Activated naive CD8-positive, alpha-beta T cell treated with anti-CD3 and anti-CD28 coated beads, Interleukin-2, amount 50 U/mL, for 24 hours (primary cell): ENCODE data around the gene TMEM125.

Experiments used
- ATAC-seq: fragments of 150-1000 bp; cut with Tn5 transposase; one replicate; pipeline ENCODE4 v1.10.0; 2021
- DNase-seq: peaks from one replicate; pipeline ENCODE4 v3.0.0; 2021
- H3K27ac Mint-ChIP-seq: one replicate; pipeline ENCODE4 v1.8.0; 2021; ENCODE audit warnings: mild to moderate bottlenecking, mixed read lengths
- H3K27me3 Mint-ChIP-seq: one replicate; pipeline ENCODE4 v1.8.0; 2021; ENCODE audit warnings: mixed read lengths
- H3K36me3 Mint-ChIP-seq: one replicate; pipeline ENCODE4 v1.8.0; 2021; ENCODE audit warnings: low read depth, mixed read lengths
- H3K4me1 Mint-ChIP-seq: one replicate; pipeline ENCODE4 v1.8.0; 2021; ENCODE audit warnings: mixed read lengths
- H3K4me3 Mint-ChIP-seq: one replicate; pipeline ENCODE4 v1.8.0; 2021; ENCODE audit warnings: mild to moderate bottlenecking, moderate library complexity, mixed read lengths
- H3K9me3 Mint-ChIP-seq: one replicate; pipeline ENCODE4 v1.8.0; 2021; ENCODE audit warnings: mixed read lengths

The TMEM125 gene

DNA sequence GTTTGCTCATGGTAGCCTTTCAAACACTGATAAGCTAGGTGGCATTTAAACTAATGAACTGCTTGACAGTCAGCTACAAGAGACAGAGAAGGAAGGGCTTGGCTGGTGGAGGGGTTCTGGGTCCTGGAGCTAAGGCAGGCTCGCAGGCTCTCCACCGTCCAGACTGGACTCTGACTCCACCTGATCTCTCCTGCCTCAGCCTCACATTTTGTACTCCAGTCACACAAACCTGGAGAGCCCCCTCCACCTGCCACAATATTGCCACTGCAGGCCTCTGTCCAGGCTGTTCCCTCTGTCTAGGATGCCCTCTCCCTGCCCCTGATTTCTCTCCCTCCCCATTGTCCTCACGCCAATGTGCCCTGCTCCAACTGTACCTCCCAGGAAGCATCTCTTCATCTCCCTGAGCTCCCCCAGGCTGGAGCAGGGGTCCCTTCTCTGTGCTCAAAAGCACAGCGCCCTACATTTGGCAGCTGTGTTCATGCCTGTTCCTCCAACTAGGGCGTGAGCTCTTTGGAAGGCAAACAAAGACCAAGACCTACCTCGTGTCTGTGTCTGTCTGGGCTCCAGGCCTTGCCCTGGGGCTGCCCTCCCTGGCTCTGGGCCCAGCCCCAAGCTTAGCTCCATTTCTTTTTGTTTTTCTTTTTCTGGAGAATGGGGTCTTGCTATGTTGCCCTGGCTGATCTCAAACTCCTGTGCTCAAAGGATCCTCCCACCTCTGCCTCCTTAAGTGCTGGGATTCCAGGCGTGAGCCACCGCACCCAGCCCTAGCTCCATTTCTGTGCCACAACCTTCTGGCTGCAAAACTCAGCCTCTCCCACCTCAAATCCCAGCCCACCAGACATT lies 33.9 kb downstream of the TMEM125 start:
- no peak overlapping the region for H3K4me3 Mint-ChIP-seq
- no peak overlapping the region for H3K27ac Mint-ChIP-seq
- H3K9me3 Mint-ChIP-seq: no peaks in the 10 kb centered on the region
- H3K27me3 Mint-ChIP-seq: peaks cover 3% of the 10 kb centered on the region
- DNase-seq (no peak), ATAC-seq (no peak)
- no peaks in the 10 kb centered on the region for H3K4me1 Mint-ChIP-seq
- H3K36me3 Mint-ChIP-seq: no peaks in the 10 kb centered on the region

DNA sequence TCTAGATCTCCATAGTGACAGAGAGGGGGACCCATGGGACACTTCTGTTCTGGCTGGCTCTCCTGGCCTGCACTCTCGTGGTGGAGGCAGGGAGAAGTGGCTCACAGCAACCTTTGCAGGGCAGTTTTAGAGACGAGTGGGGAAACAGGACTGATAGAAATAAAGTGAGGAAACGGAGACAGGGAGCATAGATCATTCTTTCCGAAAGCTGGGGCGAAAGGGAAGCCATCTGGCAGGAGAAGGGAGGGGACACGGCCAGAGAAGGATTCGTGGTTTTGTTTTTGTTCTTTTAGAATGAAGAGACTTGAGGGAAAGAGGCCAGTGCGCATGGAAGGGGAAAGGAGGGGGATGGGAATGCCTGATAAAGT lies 34.5 kb downstream of the TMEM125 start:
- no peak overlapping the region for H3K27ac Mint-ChIP-seq
- no peaks in the 10 kb centered on the region for H3K4me1 Mint-ChIP-seq
- H3K4me3 Mint-ChIP-seq: no peak overlapping the region
- peaks cover 3% of the 10 kb centered on the region for H3K27me3 Mint-ChIP-seq
- DNase-seq: no peak
- no peaks in the 10 kb centered on the region for H3K36me3 Mint-ChIP-seq
- H3K9me3 Mint-ChIP-seq: no peaks in the 10 kb centered on the region
- ATAC-seq: no peak

DNA sequence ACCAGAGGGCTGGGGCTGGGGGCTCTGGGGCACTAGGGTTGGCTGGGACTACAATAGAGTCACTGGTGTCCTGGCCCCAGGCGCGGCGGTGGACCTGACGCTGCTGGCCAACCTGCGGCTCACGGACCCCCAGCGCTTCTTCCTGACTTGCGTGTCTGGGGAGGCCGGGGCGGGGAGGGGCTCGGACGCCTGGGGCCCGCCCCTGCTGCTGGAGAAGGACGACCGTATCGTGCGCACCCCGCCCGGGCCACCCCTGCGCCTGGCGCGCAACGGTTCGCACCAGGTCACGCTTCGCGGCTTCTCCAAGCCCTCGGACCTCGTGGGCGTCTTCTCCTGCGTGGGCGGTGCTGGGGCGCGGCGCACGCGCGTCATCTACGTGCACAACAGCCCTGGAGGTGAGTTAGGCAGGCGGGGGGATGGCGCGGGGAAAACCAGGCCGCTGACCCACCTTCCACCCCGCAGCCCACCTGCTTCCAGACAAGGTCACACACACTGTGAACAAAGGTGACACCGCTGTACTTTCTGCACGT lies 35.1 kb downstream of the TMEM125 start:
- H3K27me3 Mint-ChIP-seq: peaks cover 3% of the 10 kb centered on the region
- H3K9me3 Mint-ChIP-seq: no peaks in the 10 kb centered on the region
- DNase-seq (no peak), ATAC-seq (no peak)
- H3K27ac Mint-ChIP-seq: no peak overlapping the region
- H3K4me3 Mint-ChIP-seq: no peak overlapping the region
- no peaks in the 10 kb centered on the region for H3K4me1 Mint-ChIP-seq
- H3K36me3 Mint-ChIP-seq: no peaks in the 10 kb centered on the region

- Mint-ChIP-seq H3K27me3 (peaks cover 3% of the 10 kb centered on the region), H3K9me3 (no peaks in the 10 kb centered on the region), H3K36me3 (no peaks in the 10 kb centered on the region), H3K27ac (no peak overlapping the region), H3K4me3 (no peak overlapping the region), H3K4me1 (no peaks in the 10 kb centered on the region)
- DNase-seq: no peak
- ATAC-seq: no peak
Observed at GRCh38 chr1:43305461-43305860, 35.7 kb downstream of the TMEM125 start.

DNA sequence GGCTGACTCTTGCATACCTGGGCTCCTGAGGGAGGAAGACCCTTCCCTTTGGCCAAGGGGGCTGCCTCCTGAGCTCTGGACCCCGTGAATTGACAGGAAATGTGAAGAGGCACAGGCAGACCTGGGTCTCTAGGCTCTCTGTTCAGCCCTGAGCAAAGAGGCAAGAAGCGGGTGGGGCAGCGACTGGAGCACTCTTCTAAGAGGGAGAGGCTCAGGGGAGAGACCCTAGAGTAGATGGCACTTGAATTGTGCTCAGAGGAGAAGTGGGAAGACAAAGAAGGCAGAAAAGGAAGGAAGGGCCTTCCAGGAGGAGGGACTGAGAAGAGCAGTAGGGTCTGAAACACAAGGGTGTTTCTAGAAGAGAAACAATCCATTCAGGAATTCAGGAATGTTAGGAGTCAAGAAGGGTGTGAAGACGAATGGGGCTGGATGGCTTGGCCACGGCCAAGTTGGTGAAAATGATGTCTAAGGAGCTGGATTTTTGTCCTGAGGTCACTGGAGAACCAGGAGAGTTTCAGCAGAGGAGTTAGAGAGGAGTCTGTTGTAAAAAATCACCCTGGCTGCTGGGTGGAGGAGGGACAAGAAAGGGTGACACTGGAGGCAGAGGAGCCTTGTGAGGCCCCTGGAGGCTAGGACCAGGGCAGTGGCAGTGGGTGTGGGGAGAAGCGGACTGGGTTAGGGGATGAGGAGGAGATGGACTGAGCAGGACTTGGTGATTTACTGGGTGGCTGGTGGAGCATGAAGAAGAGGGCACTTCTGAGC lies 36.3 kb downstream of the TMEM125 start:
- no peaks in the 10 kb centered on the region for H3K4me1 Mint-ChIP-seq
- H3K4me3 Mint-ChIP-seq: no peak overlapping the region
- no peak for ATAC-seq
- no peak for DNase-seq
- H3K36me3 Mint-ChIP-seq: no peaks in the 10 kb centered on the region
- H3K9me3 Mint-ChIP-seq: no peaks in the 10 kb centered on the region
- H3K27me3 Mint-ChIP-seq: peaks cover 3% of the 10 kb centered on the region
- no peak overlapping the region for H3K27ac Mint-ChIP-seq

- no peak overlapping the region for H3K27ac Mint-ChIP-seq
- ATAC-seq: no peak
- no peak for DNase-seq
- H3K4me3 Mint-ChIP-seq: no peak overlapping the region
- H3K4me1 Mint-ChIP-seq: no peaks in the 10 kb centered on the region
- H3K9me3 Mint-ChIP-seq: no peaks in the 10 kb centered on the region
- peaks cover 3% of the 10 kb centered on the region for H3K27me3 Mint-ChIP-seq
- no peaks in the 10 kb centered on the region for H3K36me3 Mint-ChIP-seq
Observed at GRCh38 chr1:43306688-43307457, 37.1 kb downstream of the TMEM125 start.

DNA sequence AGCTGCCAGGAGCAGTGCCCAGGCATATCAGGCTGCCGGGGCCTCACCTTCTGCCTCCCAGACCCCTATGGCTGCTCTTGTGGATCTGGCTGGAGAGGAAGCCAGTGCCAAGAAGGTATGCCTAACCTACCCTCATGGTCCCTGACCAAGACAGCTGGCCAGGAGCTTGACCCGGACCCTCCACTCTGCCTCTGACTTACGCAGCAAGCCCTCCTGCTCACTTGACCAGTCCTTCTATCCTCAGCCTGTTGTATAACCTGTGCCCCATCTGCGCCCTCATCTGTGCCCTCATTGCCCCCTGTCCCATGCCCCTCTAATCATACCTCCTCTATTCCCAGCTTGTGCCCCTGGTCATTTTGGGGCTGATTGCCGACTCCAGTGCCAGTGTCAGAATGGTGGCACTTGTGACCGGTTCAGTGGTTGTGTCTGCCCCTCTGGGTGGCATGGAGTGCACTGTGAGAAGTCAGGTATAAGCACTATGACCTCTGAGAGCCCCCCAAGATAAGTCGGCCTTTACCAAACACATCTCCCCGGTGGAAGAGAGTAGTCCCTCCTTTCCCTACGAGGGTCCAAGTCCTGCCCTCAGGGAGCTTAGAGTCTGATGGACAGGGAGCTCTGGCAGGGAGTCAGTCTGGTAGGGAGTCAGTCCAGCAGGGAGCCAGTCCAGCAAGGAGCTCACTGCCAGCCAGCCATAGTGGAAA lies 37.8 kb downstream of the TMEM125 start:
- Mint-ChIP-seq H3K27ac (no peak overlapping the region), H3K9me3 (no peaks in the 10 kb centered on the region), H3K4me3 (no peak overlapping the region), H3K36me3 (no peaks in the 10 kb centered on the region), H3K27me3 (peaks cover 3% of the 10 kb centered on the region), H3K4me1 (no peaks in the 10 kb centered on the region)
- DNase-seq: no peak
- ATAC-seq: no peak

GRCh38 chr1:43308635-43309404 lies 39.0 kb downstream of the TMEM125 start:
- H3K9me3 Mint-ChIP-seq: no peaks in the 10 kb centered on the region
- H3K4me3 Mint-ChIP-seq: no peak overlapping the region
- H3K36me3 Mint-ChIP-seq: no peaks in the 10 kb centered on the region
- ATAC-seq: no peak
- no peak overlapping the region for H3K27ac Mint-ChIP-seq
- peaks cover 3% of the 10 kb centered on the region for H3K27me3 Mint-ChIP-seq
- H3K4me1 Mint-ChIP-seq: no peaks in the 10 kb centered on the region
- no peak for DNase-seq

GRCh38 chr1:43309405-43310025 lies 39.7 kb downstream of the TMEM125 start:
- ATAC-seq (no peak), DNase-seq (no peak)
- no peaks in the 10 kb centered on the region for H3K9me3 Mint-ChIP-seq
- no peaks in the 10 kb centered on the region for H3K4me1 Mint-ChIP-seq
- H3K27me3 Mint-ChIP-seq: peaks cover 3% of the 10 kb centered on the region
- H3K4me3 Mint-ChIP-seq: no peak overlapping the region
- H3K36me3 Mint-ChIP-seq: no peaks in the 10 kb centered on the region
- H3K27ac Mint-ChIP-seq: no peak overlapping the region

GRCh38 chr1:43311521-43311920 lies 41.7 kb downstream of the TMEM125 start:
- Mint-ChIP-seq H3K27me3 (no peaks in the 10 kb centered on the region), H3K9me3 (no peaks in the 10 kb centered on the region)
- no peak for DNase-seq

GRCh38 chr1:43312212-43312623 lies 42.4 kb downstream of the TMEM125 start:
- Mint-ChIP-seq H3K4me1 (no peaks in the 10 kb centered on the region), H3K27me3 (no peaks in the 10 kb centered on the region), H3K36me3 (no peaks in the 10 kb centered on the region), H3K27ac (no peak overlapping the region), H3K4me3 (no peak overlapping the region), H3K9me3 (no peaks in the 10 kb centered on the region)
- DNase-seq: no peak
- ATAC-seq: no peak

More at GRCh38 chr1:43311521-43311920, 41.7 kb downstream of the TMEM125 start:
- no peaks in the 10 kb centered on the region for H3K4me1 Mint-ChIP-seq
- ATAC-seq: peak; percentile 11
- no peak overlapping the region for H3K4me3 Mint-ChIP-seq
- no peak overlapping the region for H3K27ac Mint-ChIP-seq
- H3K36me3 Mint-ChIP-seq: no peaks in the 10 kb centered on the region

- H3K36me3 Mint-ChIP-seq: no peaks in the 10 kb centered on the region
- H3K27ac Mint-ChIP-seq: no peak overlapping the region
- H3K4me3 Mint-ChIP-seq: no peak overlapping the region
- H3K4me1 Mint-ChIP-seq: no peaks in the 10 kb centered on the region
- ATAC-seq (no peak), DNase-seq (no peak)
- no peaks in the 10 kb centered on the region for H3K27me3 Mint-ChIP-seq
- no peaks in the 10 kb centered on the region for H3K9me3 Mint-ChIP-seq
Observed at GRCh38 chr1:43312663-43313515, 43.1 kb downstream of the TMEM125 start.
